ENCODE measurements around the gene PEX5L.

Gene PEX5L

GRCh38 chr3:179955809-179956208 is 80.9 kb downstream of the PEX5L start:
- DNase-seq (ENCODE audit: low spot score): no peak

- DNase-seq (ENCODE audit: low spot score): no peak
Measured at GRCh38 chr3:179955286-179955685, 81.5 kb downstream of the PEX5L start.

GRCh38 chr3:179953993-179954870 is 82.5 kb downstream of the PEX5L start:
- DNase-seq (ENCODE audit: low spot score): no peak

GRCh38 chr3:179950840-179951239 is 85.9 kb downstream of the PEX5L start:
- no peak for DNase-seq (ENCODE audit: low spot score)

DNA sequence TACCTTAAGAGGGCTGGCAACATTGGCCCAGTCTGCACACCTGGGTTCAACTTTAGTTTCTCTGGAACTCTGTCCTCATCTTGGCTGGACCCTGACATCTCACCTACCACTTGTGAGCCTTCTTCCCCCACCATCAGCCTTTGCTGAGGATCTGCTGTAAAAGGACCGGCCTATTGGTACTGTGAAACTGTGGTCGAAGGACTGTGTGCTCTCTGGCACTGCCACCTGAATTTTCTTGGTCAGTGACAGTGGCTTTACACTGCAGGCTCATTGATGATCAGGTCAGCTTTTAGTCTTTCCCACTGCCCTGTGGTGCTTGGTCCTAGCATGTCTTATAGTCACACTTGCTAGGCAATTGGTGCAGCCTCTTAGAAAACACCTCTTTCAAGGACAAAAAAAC is 86.9 kb downstream of the PEX5L start:
- no peak for DNase-seq (ENCODE audit: low spot score)

DNA sequence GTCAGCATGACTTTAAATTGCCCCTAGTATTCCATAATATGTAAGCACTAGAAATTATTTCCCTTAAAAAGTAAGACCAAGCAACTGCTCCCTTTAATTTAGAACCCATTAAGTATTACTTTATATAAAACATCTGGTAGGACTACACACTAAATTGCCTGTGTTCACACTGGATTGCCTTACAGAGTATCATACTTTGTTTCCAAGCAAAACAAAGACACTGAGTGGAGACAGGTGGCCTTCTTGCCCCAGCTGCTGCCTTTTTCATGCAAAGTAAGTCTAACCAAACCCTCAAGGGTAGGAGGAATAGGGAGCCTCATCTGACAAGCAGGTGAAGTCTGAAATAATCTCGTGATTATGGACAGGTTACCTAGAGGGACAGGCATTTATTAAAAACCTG is 87.3 kb downstream of the PEX5L start:
- no peak for DNase-seq (ENCODE audit: low spot score)

DNA sequence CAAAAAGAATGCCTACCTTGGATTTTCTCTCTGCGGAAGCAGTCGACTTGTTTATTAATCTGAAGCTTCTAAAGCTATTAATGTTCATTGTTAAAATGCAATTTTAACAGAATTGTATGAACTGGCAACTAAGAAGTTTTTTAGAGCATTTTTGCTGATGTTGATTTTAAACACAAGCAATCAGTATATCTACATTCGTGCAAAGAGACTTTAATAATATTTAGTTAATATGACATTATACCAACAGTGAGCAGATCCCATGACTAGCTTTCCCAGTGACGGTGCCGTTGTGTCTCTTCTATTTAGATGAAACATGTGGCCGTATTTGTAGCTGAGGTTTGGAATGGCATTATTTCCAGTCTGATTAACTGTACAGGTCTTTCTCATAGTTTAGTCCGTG is 88.0 kb downstream of the PEX5L start:
- no peak for DNase-seq (ENCODE audit: low spot score)

GRCh38 chr3:179945569-179945968 is 91.2 kb downstream of the PEX5L start:
- no peak for DNase-seq (ENCODE audit: low spot score)

DNA sequence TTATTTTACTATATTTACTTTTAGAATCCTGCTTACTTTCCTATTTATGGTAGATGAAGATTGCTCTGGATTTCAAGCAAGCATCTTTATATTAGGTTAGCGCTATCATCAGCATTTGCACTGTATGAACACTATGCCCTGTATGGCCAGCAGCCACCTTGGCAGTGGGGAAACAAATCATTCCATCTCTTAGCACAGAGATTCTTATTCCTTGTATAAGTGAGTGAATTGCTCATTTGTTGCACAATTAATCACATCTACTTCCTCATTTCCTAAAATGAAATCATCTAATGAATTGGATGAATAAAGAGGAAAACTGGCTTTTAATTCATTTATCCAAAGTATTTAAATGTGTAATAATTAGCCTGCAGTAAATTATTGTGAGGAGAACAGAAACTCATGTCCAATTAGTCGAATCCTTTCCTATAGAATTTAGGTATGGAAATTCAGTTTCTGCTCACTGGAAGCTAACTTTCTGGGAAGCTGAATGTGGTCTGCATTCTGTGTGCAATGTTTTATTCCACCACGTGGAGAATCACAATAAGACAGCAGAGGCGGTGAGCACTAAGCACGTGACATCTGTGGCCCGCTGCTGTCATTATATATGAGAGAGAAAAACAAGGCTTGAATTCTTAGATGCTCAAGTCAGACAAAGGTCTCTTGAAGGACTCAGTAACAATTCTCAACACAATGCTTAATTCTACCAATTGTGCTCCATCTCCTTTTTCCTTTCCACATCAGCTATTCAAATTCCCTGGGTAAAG is 93.4 kb downstream of the PEX5L start:
- DNase-seq (ENCODE audit: low spot score): no peak

GRCh38 chr3:179942553-179943075 is 94.1 kb downstream of the PEX5L start:
- no peak for DNase-seq (ENCODE audit: low spot score)

- no peak for DNase-seq (ENCODE audit: low spot score)
Measured at GRCh38 chr3:179935710-179936109, 101.0 kb downstream of the PEX5L start.

GRCh38 chr3:179933914-179934313 is 102.8 kb downstream of the PEX5L start:
- no peak for DNase-seq (ENCODE audit: low spot score)

GRCh38 chr3:179933080-179933479 is 103.7 kb downstream of the PEX5L start:
- no peak for DNase-seq (ENCODE audit: low spot score)

DNA sequence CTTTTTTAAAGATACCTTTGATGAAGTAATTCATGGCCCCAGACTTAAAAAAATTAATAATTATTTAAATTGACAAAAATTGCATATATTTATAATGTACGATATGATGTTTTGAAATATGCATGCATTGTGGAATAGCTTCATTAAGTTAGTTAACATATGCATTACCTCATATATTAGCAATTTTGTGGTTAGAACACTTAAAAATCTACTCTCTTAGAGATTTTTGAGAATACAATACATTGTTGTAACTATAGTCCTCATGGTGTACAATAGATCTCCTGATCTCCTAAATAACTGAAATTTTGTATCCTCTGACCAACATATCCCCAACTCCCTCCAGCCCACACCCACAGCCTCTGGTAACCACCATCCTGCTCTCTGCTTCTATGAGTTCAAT is 104.1 kb downstream of the PEX5L start:
- no peak for DNase-seq (ENCODE audit: low spot score)

- peak; percentile 52 for DNase-seq (ENCODE audit: low spot score)
Measured at GRCh38 chr3:179929091-179929529, 107.6 kb downstream of the PEX5L start.

GRCh38 chr3:179927191-179927590 is 109.5 kb downstream of the PEX5L start:
- no peak for DNase-seq (ENCODE audit: low spot score)

- DNase-seq (ENCODE audit: low spot score): no peak
Measured at GRCh38 chr3:179921951-179922350, 114.8 kb downstream of the PEX5L start.

GRCh38 chr3:179921500-179921899 is 115.2 kb downstream of the PEX5L start:
- no peak for DNase-seq (ENCODE audit: low spot score)

GRCh38 chr3:179907784-179908482 is 128.8 kb downstream of the PEX5L start:
- DNase-seq (ENCODE audit: low spot score): no peak

GRCh38 chr3:179902061-179902460 is 134.7 kb downstream of the PEX5L start:
- no peak for DNase-seq (ENCODE audit: low spot score)

GRCh38 chr3:179898024-179898423 is 138.7 kb downstream of the PEX5L start:
- DNase-seq (ENCODE audit: low spot score): no peak

GRCh38 chr3:179897231-179897630 is 139.5 kb downstream of the PEX5L start:
- DNase-seq (ENCODE audit: low spot score): no peak

Data from AG08395 (cell line).